A549 (cell line): ENCODE results near the gene CCR8. TPM values are rescaled to one million over a fixed set of nuclear protein-coding genes. Genes with fewer than 3 reads are reported as not detected.

Experiments
- ATAC-seq, 2 experiments: fragments of 200-7000 bp in 1 of 2; fragments of >200 bp in 1 of 2; cut with Nextera tagmentation in 1 of 2; cut with Tn5 transposase in 1 of 2; 3 replicates each; pipeline versions ENCODE4 v1.8.0 to v1.9.1; 2018 to 2020; ENCODE audit warnings: mild to moderate bottlenecking in 1 of 2, moderate library complexity in 1 of 2
- CTCF ChIA-PET: fragments of 300-600 bp; sonication (Branson Sonifier 250); formaldehyde crosslinking; extraction: SDS; loops from one replicate; lab custom pipeline; 2021; ENCODE audit warnings: antibody characterized with exemption, inconsistent platforms; lab: Yijun Ruan, JAX
- POLR2A ChIA-PET: fragments of 350-600 bp; formaldehyde crosslinking; extraction: SDS; loops from one replicate; lab custom pipeline; 2021; ENCODE audit warnings: antibody characterized with exemption, inconsistent platforms; lab: Yijun Ruan, JAX
- DNase-seq, 2 experiments: peaks; one replicate each; pipeline versions ENCODE4 v3.0.0 to v3.0.0-alpha.2; 2011 to 2016; ENCODE audit warnings: low read depth in 1 of 2, low spot score in 1 of 2
- FAIRE-seq: peaks from 2 replicates; lab custom pipeline; 2011; peaks lifted over from hg19 to GRCh38; lab: Jason Lieb, UNC
- H3K27ac ChIP-seq, 2 experiments: fragments of >200 bp; sonication (Bioruptor Twin); formaldehyde crosslinking; 3 replicates each; pipeline ENCODE4 v1.5.1; 2016 to 2017
- H3K4me1 ChIP-seq: fragments of >200 bp; sonication (Bioruptor Twin); formaldehyde crosslinking; 3 replicates; pipeline ENCODE4 v1.6.1; 2016
- H3K4me2 ChIP-seq: fragments of >200 bp; sonication (Bioruptor Twin); formaldehyde crosslinking; 3 replicates; pipeline ENCODE4 v1.6.1; 2016
- H3K4me3 ChIP-seq: fragments of >200 bp; sonication (Bioruptor Twin); formaldehyde crosslinking; 3 replicates; pipeline ENCODE4 v1.5.1; 2016
- H3K9me3 ChIP-seq: fragments of >200 bp; sonication (Bioruptor Twin); formaldehyde crosslinking; 3 replicates; pipeline ENCODE4 v1.6.1; 2016
- BHLHE40 ChIP-seq: IDR thresholded peaks from 2 replicates; pipeline ENCODE4 v1.6.1; 2012; ENCODE audit warnings: low read depth, low read length, inconsistent platforms
- CBX2 ChIP-seq: fragments of 200-600 bp; sonication (generic); IDR thresholded peaks from 2 replicates; pipeline ENCODE4 v1.6.1; 2016; ENCODE audit warnings: low read depth, mild to moderate bottlenecking, borderline replicate concordance
- CHD2 ChIP-seq: fragments of 150-350 bp; IDR thresholded peaks from 2 replicates; pipeline ENCODE4 v1.6.1; 2014; ENCODE audit warnings: low read length; ENCODE audit not compliant: partially characterized antibody
- EHF ChIP-seq: fragments of 250-450 bp; sonication (Bioruptor Pico); IDR thresholded peaks from 2 replicates; pipeline ENCODE4 v1.5.0; 2020; ENCODE audit warnings: mild to moderate bottlenecking
- EHMT2 ChIP-seq: fragments of 200-600 bp; sonication (generic); IDR thresholded peaks from 2 replicates; pipeline ENCODE4 v1.6.1; 2016; ENCODE audit warnings: antibody characterized with exemption, low read depth, mild to moderate bottlenecking, moderate library complexity
- EP300 ChIP-seq, 2 experiments: fragments of >200 bp; sonication (Bioruptor Twin); formaldehyde crosslinking; IDR thresholded peaks; 2 replicates in 1 of 2; 3 replicates in 1 of 2; pipeline ENCODE4 v1.6.1; 2016 to 2017
- ESRRA ChIP-seq: fragments of 150-350 bp; IDR thresholded peaks from 2 replicates; pipeline ENCODE4 v1.6.1; 2014; ENCODE audit warnings: mild to moderate bottlenecking, low read length, borderline replicate concordance
- FOSB ChIP-seq: fragments of 250-450 bp; sonication (Bioruptor Pico); IDR thresholded peaks from 2 replicates; pipeline ENCODE4 v1.5.0; 2020; ENCODE audit warnings: mild to moderate bottlenecking, moderate library complexity
- FOXS1 ChIP-seq: fragments of 250-450 bp; sonication (Bioruptor Pico); IDR thresholded peaks from 2 replicates; pipeline ENCODE4 v1.5.0; 2020; ENCODE audit warnings: mild to moderate bottlenecking, moderate library complexity
- HOXA7 ChIP-seq: fragments of 250-450 bp; sonication (Bioruptor Pico); IDR thresholded peaks from 2 replicates; pipeline ENCODE4 v1.5.0; 2020; ENCODE audit warnings: mild to moderate bottlenecking, moderate library complexity
- HOXB5 ChIP-seq: fragments of 250-450 bp; sonication (Bioruptor Pico); IDR thresholded peaks from 2 replicates; pipeline ENCODE4 v1.5.0; 2020; ENCODE audit warnings: mild to moderate bottlenecking, moderate library complexity
- JUNB ChIP-seq: fragments of >200 bp; sonication (Bioruptor Twin); formaldehyde crosslinking; IDR thresholded peaks from 2 replicates; pipeline ENCODE4 v1.6.1; 2016
- KDM5A ChIP-seq: fragments of 200-600 bp; sonication (generic); IDR thresholded peaks from 2 replicates; pipeline ENCODE4 v1.6.1; 2016; ENCODE audit warnings: antibody characterized with exemption, mild to moderate bottlenecking
- MAFK ChIP-seq: fragments of 450-650 bp; IDR thresholded peaks from 2 replicates; pipeline ENCODE4 v1.6.1; 2014; ENCODE audit not compliant: partially characterized antibody
- MYC ChIP-seq: IDR thresholded peaks from 2 replicates; pipeline ENCODE4 v1.6.1; 2012; ENCODE audit warnings: mild to moderate bottlenecking, inconsistent platforms, low read length, improper control_type of control experiment, borderline replicate concordance
- NPAS2 ChIP-seq: fragments of 250-450 bp; sonication (Bioruptor Pico); IDR thresholded peaks from 2 replicates; pipeline ENCODE4 v1.8.0; 2022; ENCODE audit warnings: mild to moderate bottlenecking, moderate library complexity, borderline replicate concordance
- POLR2AphosphoS2 ChIP-seq: conservative IDR thresholded peaks from 2 replicates; pipeline ENCODE4 v1.6.1; 2012; ENCODE audit warnings: low read length, improper control_type of control experiment, inconsistent platforms
- RARB ChIP-seq: fragments of 250-450 bp; sonication (Bioruptor Pico); IDR thresholded peaks from 2 replicates; pipeline ENCODE4 v1.8.0; 2021; ENCODE audit warnings: mild to moderate bottlenecking, moderate library complexity
- SREBF2 ChIP-seq: fragments of 450-650 bp; IDR thresholded peaks from 2 replicates; pipeline ENCODE4 v1.6.1; 2014; ENCODE audit warnings: mild to moderate bottlenecking, moderate library complexity
- TFCP2L1 ChIP-seq: fragments of 250-450 bp; sonication (Bioruptor Pico); IDR thresholded peaks from 2 replicates; pipeline ENCODE4 v1.5.0; 2021; ENCODE audit warnings: mild to moderate bottlenecking
- ZC3H11A ChIP-seq: fragments of 450-650 bp; IDR thresholded peaks from 2 replicates; pipeline ENCODE4 v1.6.1; 2014; ENCODE audit warnings: antibody characterized with exemption, mild to moderate bottlenecking
- ZNF302 ChIP-seq: fragments of 250-450 bp; sonication (Bioruptor Pico); IDR thresholded peaks from 2 replicates; pipeline ENCODE4 v1.9.0; 2021; ENCODE audit warnings: inconsistent platforms, mild to moderate bottlenecking, moderate library complexity
- ZSCAN20 ChIP-seq: fragments of 250-450 bp; sonication (Bioruptor Pico); IDR thresholded peaks from 2 replicates; pipeline ENCODE4 v1.8.0; 2022; ENCODE audit warnings: mild to moderate bottlenecking, moderate library complexity
- WGBS: methylation state at CpG from one replicate; pipeline ENCODE4 v1.1.6; 2017; ENCODE audit errors: missing lambda C conversion rate; 5-methylcytosine and 5-hydroxymethylcytosine counted together
- polyA plus RNA-seq, 4 experiments: library from polyadenylated mRNA; depleted of rRNA in 3 of 4; stranded (reverse); fragments of >200 nt; fragmentation: RNase III in 1 of 4; extraction: RNeasy Plus Mini Kit Qiagen cat#74134 plus additional on column Dnase treatment in 1 of 4; gene quantifications; 2 replicates in 3 of 4; 3 replicates in 1 of 4; pipeline ENCODE4 v1.2.3, GENCODE V29; 2011 to 2017
- TF ChIP-seq, protein P1 (sequence below): fragments of >200 bp; sonication (Bioruptor Twin); formaldehyde crosslinking; IDR thresholded peaks from 3 replicates; pipeline ENCODE4 v1.6.1; 2016
- TF ChIP-seq, protein P2 (sequence below): fragments of 150-350 bp; IDR thresholded peaks from 2 replicates; pipeline ENCODE4 v1.6.1; 2014; ENCODE audit warnings: low read depth, mild to moderate bottlenecking, low read length
- TF ChIP-seq, protein P3 (sequence below): fragments of >200 bp; sonication (Bioruptor Twin); formaldehyde crosslinking; IDR thresholded peaks from 2 replicates; pipeline ENCODE4 v1.6.1; 2016
- TF ChIP-seq, protein P4 (sequence below): fragments of 250-450 bp; sonication (Bioruptor Pico); IDR thresholded peaks from 2 replicates; pipeline ENCODE4 v1.5.0; 2021; ENCODE audit warnings: mild to moderate bottlenecking, moderate library complexity, borderline replicate concordance

Gene CCR8
- polyA plus RNA-seq, 2 of the 4 experiments (the other 2 are of a cell fraction): not detected

DNA sequence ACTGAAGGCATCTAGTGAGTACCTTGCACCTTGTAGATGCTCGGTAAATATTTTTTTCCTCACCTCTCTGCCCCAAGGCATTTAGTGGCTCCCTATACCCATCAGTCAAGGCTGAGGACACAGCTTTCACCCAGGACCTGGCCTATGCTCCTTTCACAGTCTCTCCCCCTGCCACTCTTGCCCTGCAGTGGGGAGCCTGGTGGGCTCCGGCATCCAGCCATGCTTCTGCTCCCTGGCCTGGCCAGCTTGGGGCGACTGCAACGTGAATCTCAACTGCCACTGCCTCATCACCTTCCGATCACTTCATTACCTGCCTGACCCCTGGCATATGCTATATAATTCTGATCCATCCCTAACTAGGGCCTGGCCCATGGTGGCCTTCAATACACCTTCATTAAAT, 48.9 kb upstream of the CCR8 start:
- no peak for FAIRE-seq
- Histone ChIP-seq H3K27ac (no peak overlapping the region), H3K4me3 (no peak overlapping the region), H3K9me3 (no peaks in the 10 kb centered on the region), H3K4me1 (no peaks in the 10 kb centered on the region)
- POLR2A ChIA-PET: no interaction called here
- no peak for DNase-seq
- peak in 1 of 2 experiments; percentile 20; a peak in 2 of 6 replicates for ATAC-seq
- 84% methylated on average over 5 of the region's 5 CpGs for WGBS
- no peak for TF ChIP-seq SREBF2
- TF ChIP-seq FOSB (CRISPR knock-in tag): no peak
- no peak for TF ChIP-seq EHF (CRISPR knock-in tag)
- TF ChIP-seq EP300 (IDR thresholded peaks at IDR 0.05): no peak
- TF ChIP-seq, protein P1, sequence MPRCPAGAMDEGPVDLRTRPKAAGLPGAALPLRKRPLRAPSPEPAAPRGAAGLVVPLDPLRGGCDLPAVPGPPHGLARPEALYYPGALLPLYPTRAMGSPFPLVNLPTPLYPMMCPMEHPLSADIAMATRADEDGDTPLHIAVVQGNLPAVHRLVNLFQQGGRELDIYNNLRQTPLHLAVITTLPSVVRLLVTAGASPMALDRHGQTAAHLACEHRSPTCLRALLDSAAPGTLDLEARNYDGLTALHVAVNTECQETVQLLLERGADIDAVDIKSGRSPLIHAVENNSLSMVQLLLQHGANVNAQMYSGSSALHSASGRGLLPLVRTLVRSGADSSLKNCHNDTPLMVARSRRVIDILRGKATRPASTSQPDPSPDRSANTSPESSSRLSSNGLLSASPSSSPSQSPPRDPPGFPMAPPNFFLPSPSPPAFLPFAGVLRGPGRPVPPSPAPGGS: no peak
- TF ChIP-seq BHLHE40: no peak
- no peak for TF ChIP-seq ZSCAN20 (CRISPR knock-in tag)
- no peak for TF ChIP-seq MYC
- TF ChIP-seq CHD2: no peak
- TF ChIP-seq FOXS1 (CRISPR knock-in tag): no peak
- no peak for TF ChIP-seq ZNF302
- TF ChIP-seq, protein P2, sequence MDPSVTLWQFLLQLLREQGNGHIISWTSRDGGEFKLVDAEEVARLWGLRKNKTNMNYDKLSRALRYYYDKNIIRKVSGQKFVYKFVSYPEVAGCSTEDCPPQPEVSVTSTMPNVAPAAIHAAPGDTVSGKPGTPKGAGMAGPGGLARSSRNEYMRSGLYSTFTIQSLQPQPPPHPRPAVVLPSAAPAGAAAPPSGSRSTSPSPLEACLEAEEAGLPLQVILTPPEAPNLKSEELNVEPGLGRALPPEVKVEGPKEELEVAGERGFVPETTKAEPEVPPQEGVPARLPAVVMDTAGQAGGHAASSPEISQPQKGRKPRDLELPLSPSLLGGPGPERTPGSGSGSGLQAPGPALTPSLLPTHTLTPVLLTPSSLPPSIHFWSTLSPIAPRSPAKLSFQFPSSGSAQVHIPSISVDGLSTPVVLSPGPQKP: no peak
- TF ChIP-seq, all 56 proteins: peak for 0
- CTCF ChIA-PET: interaction anchor here (0.9 to 21.3 kb wide), 10 partner anchors 8 to 251 kb away, joined by 3 to 459 read pairs (median 6); partner anchors contain the start of gene XIRP1
- no peak overlapping the region for H3K4me2 ChIP-seq

DNA sequence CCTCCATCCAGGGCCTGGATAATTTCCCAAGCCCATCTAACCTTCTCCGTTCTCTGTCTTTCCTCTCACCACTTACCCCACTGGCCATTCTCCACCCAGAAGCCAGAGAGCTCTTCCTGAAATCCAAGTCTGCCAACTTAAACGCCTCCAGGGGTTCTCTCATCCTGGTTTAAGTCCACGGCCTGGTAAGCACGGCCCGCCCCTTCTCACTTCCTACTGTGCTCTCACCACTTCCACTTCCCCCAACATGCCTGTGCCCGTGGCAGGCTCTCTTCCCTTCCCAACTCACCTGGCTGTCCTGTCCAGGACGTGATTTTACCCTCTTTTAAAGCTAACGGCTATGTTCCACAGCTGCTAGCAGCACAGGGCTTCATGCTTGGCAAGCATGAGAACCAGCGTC, 48.0 kb upstream of the CCR8 start:
- POLR2A ChIA-PET: no interaction called here
- no peak for FAIRE-seq
- Histone ChIP-seq H3K27ac (no peak overlapping the region), H3K4me2 (no peak overlapping the region), H3K4me3 (no peak overlapping the region), H3K4me1 (no peaks in the 10 kb centered on the region), H3K9me3 (no peaks in the 10 kb centered on the region)
- ATAC-seq: no peak
- no peak for TF ChIP-seq BHLHE40
- TF ChIP-seq CBX2: no peak
- TF ChIP-seq JUNB: no peak
- TF ChIP-seq ZSCAN20 (CRISPR knock-in tag): no peak
- no peak for TF ChIP-seq HOXB5 (CRISPR knock-in tag)
- TF ChIP-seq ZC3H11A: no peak
- no peak for TF ChIP-seq POLR2AphosphoS2
- TF ChIP-seq EHMT2: no peak
- TF ChIP-seq, protein P3, sequence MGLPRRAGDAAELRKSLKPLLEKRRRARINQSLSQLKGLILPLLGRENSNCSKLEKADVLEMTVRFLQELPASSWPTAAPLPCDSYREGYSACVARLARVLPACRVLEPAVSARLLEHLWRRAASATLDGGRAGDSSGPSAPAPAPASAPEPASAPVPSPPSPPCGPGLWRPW: no peak
- no peak for TF ChIP-seq KDM5A
- no peak for TF ChIP-seq MAFK
- no peak for TF ChIP-seq TFCP2L1 (CRISPR knock-in tag)
- no peak for DNase-seq
- WGBS: 44% methylated on average over 9 of the region's 9 CpGs
- CTCF ChIA-PET: interaction anchor here (2.0 to 21.3 kb wide), 4 partner anchors 10 to 156 kb away, joined by 6 to 459 read pairs (median 36); partner anchors contain the start of gene XIRP1

DNA sequence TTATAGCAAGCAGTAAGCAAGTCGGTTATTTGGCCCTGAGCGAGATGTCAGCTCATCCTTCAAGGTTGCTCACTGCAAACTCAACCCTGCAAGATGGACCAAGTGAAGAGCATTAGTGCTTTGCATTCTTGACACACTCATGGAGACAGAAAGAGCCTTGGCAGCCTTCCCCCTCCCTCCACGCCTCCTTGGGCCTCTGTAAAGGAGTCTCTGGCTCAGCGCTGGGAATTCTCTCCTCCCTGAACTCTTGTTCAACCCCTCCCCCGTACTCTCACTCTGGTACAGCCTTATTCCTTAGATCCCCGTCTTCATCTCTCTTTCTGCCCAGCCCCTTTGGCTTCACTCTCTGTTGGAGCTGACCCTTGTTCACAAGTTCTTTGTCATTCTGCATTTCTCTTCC, 47.5 kb upstream of the CCR8 start:
- ChIA-PET POLR2A (no interaction called here), CTCF (interaction anchor here (2.0 to 21.3 kb wide), 4 partner anchors 10 to 156 kb away, joined by 6 to 459 read pairs (median 36); partner anchors contain the start of gene XIRP1)
- Histone ChIP-seq H3K9me3 (no peaks in the 10 kb centered on the region), H3K27ac (no peak overlapping the region), H3K4me2 (no peak overlapping the region), H3K4me1 (no peaks in the 10 kb centered on the region; the same call in 2 of the 3 replicates), H3K4me3 (no peak overlapping the region)
- ATAC-seq (no peak), FAIRE-seq (no peak), DNase-seq (no peak)
- 61% methylated on average over 6 of the region's 6 CpGs for WGBS
- TF ChIP-seq RARB (CRISPR knock-in tag) (no peak), MAFK (no peak), ESRRA (no peak), HOXA7 (no peak), NPAS2 (CRISPR knock-in tag) (no peak), EHMT2 (no peak)
- TF ChIP-seq, protein P4, sequence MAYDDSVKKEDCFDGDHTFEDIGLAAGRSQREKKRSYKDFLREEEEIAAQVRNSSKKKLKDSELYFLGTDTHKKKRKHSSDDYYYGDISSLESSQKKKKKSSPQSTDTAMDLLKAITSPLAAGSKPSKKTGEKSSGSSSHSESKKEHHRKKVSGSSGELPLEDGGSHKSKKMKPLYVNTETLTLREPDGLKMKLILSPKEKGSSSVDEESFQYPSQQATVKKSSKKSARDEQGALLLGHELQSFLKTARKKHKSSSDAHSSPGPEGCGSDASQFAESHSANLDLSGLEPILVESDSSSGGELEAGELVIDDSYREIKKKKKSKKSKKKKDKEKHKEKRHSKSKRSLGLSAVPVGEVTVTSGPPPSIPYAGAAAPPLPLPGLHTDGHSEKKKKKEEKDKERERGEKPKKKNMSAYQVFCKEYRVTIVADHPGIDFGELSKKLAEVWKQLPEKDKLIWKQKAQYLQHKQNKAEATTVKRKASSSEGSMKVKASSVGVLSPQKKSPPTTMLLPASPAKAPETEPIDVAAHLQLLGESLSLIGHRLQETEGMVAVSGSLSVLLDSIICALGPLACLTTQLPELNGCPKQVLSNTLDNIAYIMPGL (CRISPR knock-in tag): no peak
